Activated T-helper 9 cell treated with anti-CD3 and anti-CD28 coated beads, Interleukin-2, amount 50 U/mL, for 16 hours (primary cell): ENCODE data around the gene PCSK5.
"Not testable (repeated sequence)": the region's sequence is repeated elsewhere in the genome, so short reads cannot be mapped to it uniquely, and the experiment has no call there.

ENCODE experiments used
- DNase-seq: peaks from one replicate; pipeline ENCODE4 v3.0.0-alpha.2; 2020; ENCODE audit warnings: low read depth

Gene PCSK5

GRCh38 chr9:75889977-75890471, 449 bp upstream of the PCSK5 start:
- no peak for DNase-seq

GRCh38 chr9:75891277-75891741, 836 bp downstream of the PCSK5 start:
- no peak for DNase-seq

- DNase-seq: no peak
Measured at GRCh38 chr9:75891771-75892215, 1.3 kb downstream of the PCSK5 start.

DNA sequence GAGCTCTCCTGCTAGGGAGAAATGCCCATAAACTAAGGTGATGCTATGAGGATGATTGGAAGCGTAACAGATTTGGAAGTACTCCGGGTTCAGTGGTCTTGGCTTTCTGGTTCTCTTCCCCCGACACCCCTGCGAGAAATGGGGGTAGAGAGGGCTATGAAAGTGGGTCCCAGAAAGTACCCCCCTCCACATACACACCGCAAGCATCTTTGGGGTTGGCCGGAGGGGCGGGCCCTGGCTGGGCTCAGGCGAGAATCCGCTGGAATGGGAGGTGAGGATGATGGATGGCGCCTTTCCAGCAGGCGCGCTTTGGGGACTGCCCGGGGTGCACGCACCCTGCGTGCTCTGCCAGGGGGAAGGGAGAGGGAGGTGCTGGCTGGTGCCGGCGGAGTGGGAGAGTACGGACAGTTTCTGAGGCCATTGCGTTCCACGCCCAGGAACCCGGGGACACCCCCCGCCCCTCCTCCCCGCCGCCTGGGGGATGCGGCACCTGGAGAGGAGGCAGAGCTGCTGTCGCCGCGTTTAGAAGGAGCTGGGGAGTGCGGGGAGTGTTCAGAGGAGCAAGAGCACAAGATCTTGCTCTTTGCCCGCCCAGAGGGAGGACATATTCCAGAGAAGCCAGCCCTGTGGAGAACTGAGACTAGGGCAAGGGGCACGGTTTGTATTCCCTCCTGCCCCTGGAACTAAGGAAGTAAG, 1.9 kb downstream of the PCSK5 start:
- no peak for DNase-seq

GRCh38 chr9:75893106-75893505, 2.6 kb downstream of the PCSK5 start:
- no peak for DNase-seq

DNA sequence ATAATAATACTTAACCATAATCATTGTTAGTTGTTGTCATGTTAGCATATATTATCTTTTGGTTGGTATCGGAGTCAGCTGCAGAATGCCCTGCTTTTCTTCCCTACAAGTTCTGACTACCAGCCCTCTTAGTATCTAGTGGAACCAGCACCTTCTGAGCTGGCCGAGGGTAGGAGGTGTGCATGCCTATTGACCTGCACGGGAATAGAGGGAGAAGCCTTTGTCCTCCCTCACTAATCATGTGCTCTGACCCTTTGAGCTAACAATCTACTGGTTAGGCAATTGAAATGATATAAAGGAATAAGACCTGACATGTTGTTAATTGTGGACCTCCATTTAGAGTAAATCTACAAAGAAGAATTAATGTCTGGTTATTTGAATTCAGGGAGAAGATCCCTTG, 4.1 kb downstream of the PCSK5 start:
- DNase-seq: no peak

DNA sequence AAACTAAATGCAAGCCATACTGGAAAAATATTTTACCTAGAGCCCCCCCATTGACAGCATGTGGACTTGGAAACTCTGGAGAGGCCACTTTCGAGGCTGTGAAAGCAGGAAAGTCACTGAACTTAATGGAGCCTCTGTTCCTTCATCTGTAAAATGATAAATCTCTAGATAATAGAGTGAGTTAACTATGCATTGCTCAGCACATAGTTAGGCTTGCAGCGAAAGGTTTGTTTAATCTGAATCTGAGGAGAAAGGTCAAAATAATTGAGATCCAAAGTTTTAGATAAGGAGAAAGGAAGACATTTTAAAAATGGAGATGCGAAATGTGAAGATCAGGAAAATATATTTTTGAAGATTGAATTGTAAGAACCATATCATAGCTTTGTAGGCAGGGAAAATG, 4.6 kb downstream of the PCSK5 start:
- no peak for DNase-seq

GRCh38 chr9:75896193-75896592, 5.7 kb downstream of the PCSK5 start:
- DNase-seq: no peak

- DNase-seq: not testable (repeated sequence)
Measured at GRCh38 chr9:75900893-75901524, 10.5 kb downstream of the PCSK5 start.

GRCh38 chr9:75903785-75904360, 13.4 kb downstream of the PCSK5 start:
- DNase-seq: no peak

DNA sequence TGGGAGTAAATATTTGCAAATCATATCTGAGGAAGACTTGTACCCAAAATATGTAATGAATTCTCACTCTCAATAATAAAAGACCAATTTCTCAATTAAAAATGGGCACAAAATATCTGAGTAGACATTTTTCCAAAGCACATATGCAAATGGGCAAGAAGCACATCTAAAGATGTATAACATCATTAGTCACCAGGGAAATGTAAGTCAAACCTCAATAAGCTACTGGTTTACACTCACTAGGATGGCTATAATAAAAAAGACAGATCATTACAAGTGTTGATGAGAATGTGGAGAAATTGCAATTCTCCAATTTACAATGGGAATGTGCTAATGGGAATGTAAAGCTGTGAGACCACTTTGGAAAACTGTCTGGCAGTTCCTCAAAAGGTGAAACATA, 13.9 kb downstream of the PCSK5 start:
- no peak for DNase-seq

GRCh38 chr9:75906531-75906930, 16.1 kb downstream of the PCSK5 start:
- no peak for DNase-seq

DNA sequence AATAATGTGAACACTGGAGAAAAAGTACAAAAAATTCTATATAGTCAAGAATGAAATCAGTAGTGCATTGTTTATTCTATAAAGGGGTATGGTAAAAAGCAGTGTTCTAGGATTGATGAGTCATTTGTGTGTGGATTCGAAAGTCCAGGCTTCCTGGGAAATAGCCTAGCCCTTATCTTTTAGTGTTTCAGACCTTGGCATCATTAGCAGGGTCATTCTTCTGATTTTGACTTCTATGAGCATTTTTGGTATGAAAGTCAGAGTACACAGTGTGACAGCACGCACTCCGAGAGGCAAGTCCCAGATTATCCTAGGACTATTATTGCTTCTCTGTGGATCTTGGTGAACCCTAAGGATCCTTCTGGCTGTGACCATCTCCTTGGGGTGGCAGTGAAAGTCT, 16.9 kb downstream of the PCSK5 start:
- no peak for DNase-seq

- no peak for DNase-seq
Measured at GRCh38 chr9:75907923-75908322, 17.4 kb downstream of the PCSK5 start.

GRCh38 chr9:75909776-75910175, 19.3 kb downstream of the PCSK5 start:
- DNase-seq: no peak

DNA sequence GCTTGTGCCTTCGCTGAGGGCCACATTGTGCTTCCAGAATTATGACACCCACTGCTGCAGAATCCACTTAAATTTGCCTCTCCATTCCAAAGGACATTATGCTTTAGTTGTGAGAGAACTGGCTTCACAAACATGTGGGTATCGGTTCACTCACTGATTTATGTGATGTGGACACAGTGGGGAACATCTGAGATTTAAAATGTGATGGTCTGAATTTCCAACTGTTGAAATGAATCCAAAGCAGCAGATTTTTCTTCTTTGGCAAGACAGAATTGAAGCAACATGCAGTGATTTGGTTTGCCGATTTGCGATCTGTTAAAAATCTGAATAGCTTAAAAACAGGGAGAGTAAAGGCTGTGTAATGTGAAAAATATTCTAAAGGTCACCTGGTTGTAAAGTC, 20.3 kb downstream of the PCSK5 start:
- no peak for DNase-seq

DNA sequence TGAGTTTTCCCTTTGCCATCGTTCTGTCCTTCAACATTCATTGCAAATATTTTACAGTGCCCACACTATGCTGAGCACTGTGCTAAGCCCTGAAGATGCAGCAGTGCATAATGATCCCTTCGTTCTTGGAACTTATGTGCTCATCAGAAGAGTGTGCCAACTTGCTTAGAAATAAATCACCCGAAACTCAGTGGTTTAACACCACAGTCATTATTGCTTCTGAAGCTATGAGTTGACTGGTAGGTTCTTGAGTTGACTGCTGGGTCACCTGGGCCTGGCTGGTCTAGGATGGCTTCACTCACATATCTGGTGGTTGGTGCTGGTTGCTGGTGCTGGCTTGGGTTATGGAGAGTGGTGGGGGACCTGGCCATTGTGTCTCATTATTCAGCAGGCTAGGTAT, 20.9 kb downstream of the PCSK5 start:
- DNase-seq: no peak

DNA sequence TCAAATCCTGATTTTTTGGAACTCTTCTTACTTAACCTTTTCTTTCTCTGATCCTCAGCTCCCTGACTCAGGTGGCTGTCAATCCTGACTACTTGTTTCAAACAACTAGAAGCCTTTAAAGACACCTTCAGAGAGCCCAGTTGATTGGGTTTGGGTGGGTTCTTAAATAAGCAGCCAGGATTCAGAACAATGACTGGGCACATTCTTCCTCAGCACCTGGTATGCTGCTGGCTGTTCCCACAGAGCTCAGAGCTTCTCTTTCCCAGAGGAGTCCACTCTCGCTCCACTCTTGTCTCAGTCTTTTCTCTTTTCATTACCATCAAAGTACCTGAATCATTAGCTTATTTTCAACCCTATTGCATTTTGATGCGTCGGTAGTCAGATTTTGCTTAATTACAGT, 22.5 kb downstream of the PCSK5 start:
- DNase-seq: no peak

- DNase-seq: no peak
Measured at GRCh38 chr9:75914002-75914401, 23.5 kb downstream of the PCSK5 start.

DNA sequence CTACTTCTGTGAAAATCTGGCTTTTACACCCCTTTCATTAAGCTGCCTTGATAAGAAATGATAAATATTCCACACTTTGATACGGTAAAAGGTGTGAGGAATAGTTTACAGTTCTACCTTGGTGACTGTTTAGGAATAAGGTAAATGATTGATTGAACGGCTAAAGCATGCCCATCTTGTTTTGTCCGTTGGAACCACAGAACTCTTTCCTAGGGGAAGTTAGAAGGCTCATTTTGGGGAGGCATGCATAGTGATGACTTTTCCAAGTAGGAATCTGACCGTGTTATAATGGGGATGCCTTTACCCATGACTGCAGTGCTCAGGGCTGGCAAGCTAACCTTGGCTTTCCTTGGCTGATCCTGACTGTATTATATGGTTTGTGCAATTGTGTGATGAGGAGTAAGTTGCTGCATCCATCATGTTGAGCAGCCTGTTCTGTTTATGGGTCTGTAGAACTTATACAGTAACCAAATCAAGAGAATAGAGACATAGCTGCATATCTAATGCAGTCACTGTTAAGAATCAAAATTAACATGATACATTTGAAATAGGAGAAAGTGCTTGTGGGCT, 24.5 kb downstream of the PCSK5 start:
- no peak for DNase-seq

DNA sequence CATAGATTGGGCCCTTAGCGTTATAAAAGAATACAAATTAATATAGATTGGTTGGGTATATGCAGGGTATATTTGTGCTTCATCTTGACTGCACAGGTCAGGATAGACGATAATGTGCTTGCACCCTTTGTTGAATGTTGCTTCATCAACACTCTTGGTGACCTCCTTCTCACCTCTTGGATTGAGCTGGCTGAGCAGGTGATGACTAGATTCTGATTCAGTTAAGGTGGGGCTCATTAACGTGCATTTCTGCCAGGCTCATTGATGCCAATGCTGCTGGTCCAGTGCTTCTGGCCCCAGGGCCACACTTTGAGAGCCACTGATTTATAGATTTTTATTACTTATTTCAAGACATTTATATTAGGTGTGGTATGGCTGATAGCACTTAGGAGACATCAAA, 27.7 kb downstream of the PCSK5 start:
- DNase-seq: no peak

DNA sequence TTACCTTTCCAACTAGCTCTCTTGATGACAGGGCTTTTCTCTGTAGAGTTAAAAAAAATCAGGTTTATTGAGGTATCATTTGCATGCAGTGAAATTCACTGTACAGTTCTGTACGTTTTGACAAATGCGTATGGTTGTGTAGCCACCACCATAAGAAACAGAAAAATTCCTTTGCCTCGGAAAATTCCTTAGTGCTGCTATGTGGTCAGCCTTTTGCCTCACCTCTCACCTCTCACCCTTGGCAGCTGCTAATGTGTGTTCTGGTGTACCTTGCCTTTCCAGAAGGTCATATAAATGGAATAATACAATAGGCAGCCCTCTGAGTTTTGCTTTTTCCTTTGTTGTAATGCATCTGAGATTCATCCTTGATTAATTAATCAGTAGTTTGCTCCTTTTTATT, 28.4 kb downstream of the PCSK5 start:
- no peak for DNase-seq
